HG03520 (cell line): ENCODE results near the gene SCUBE2.
"Not testable (repeated sequence)": the region's sequence is repeated elsewhere in the genome, so short reads cannot be mapped to it uniquely, and the experiment has no call there.

Experiments
- ATAC-seq: cut with Tn5 transposase; IDR thresholded peaks from one replicate; pipeline ENCODE4 v1.9.1; 2021; ENCODE audit warnings: mild to moderate bottlenecking, moderate library complexity; ENCODE audit not compliant: unreplicated experiment

SCUBE2 gene

GRCh38 chr11:9014826-9015225 is 76.6 kb downstream of the SCUBE2 start:
- ATAC-seq: no peak

- no peak for ATAC-seq
Observed at GRCh38 chr11:9013373-9013772, 78.0 kb downstream of the SCUBE2 start.

GRCh38 chr11:9009538-9009937 is 81.9 kb downstream of the SCUBE2 start:
- ATAC-seq: not testable (repeated sequence)

- ATAC-seq: no peak
Observed at GRCh38 chr11:9008661-9009060, 82.7 kb downstream of the SCUBE2 start.

GRCh38 chr11:9008011-9008550 is 83.3 kb downstream of the SCUBE2 start:
- no peak for ATAC-seq

- no peak for ATAC-seq
Observed at GRCh38 chr11:9005087-9005486, 86.3 kb downstream of the SCUBE2 start.

GRCh38 chr11:9004183-9004926 is 87.0 kb downstream of the SCUBE2 start:
- no peak for ATAC-seq

GRCh38 chr11:9003573-9004182 is 87.7 kb downstream of the SCUBE2 start, which contains the start of gene NRIP3:
Gene NRIP3, minus strand, starts transcription at chr11:9004001. Its CDS starts 66 bp downstream, at chr11:9003935.
- ATAC-seq: no peak

GRCh38 chr11:9002920-9003572 is 88.4 kb downstream of the SCUBE2 start:
- ATAC-seq: no peak

GRCh38 chr11:9001736-9002135 is 89.7 kb downstream of the SCUBE2 start:
- ATAC-seq: no peak

- ATAC-seq: no peak
Observed at GRCh38 chr11:8998017-8998416, 93.4 kb downstream of the SCUBE2 start.

- no peak for ATAC-seq
Observed at GRCh38 chr11:8997451-8997850, 93.9 kb downstream of the SCUBE2 start.

GRCh38 chr11:8989453-8989852 is 101.9 kb downstream of the SCUBE2 start:
- ATAC-seq: no peak

GRCh38 chr11:8988329-8989234 is 102.8 kb downstream of the SCUBE2 start:
- no peak for ATAC-seq

GRCh38 chr11:8987446-8987845 is 104.0 kb downstream of the SCUBE2 start:
- ATAC-seq: no peak

- ATAC-seq: not testable (repeated sequence)
Observed at GRCh38 chr11:8986772-8987171, 104.6 kb downstream of the SCUBE2 start.

GRCh38 chr11:8985462-8985861 is 105.9 kb downstream of the SCUBE2 start:
- no peak for ATAC-seq

GRCh38 chr11:8983552-8983951 is 107.8 kb downstream of the SCUBE2 start:
- ATAC-seq: no peak

GRCh38 chr11:8980485-8980884 is 110.9 kb downstream of the SCUBE2 start:
- ATAC-seq: no peak

GRCh38 chr11:8979365-8979764 is 112.0 kb downstream of the SCUBE2 start:
- not testable (repeated sequence) for ATAC-seq

- no peak for ATAC-seq
Observed at GRCh38 chr11:8973121-8973520, 118.3 kb downstream of the SCUBE2 start.
